AG04449 (cell line): ENCODE results near the gene STARD8.

Experiments
- CTCF ChIA-PET: fragments of 350-600 bp; formaldehyde crosslinking; extraction: SDS; loops from one replicate; lab custom pipeline; 2021; ENCODE audit warnings: antibody characterized with exemption; lab: Yijun Ruan, JAX
- POLR2A ChIA-PET: fragments of 400-600, 350-600 bp; formaldehyde crosslinking; extraction: SDS; loops from one replicate; lab custom pipeline; 2020; ENCODE audit warnings: antibody characterized with exemption, inconsistent platforms; lab: Yijun Ruan, JAX
- DNase-seq: peaks from one replicate; pipeline ENCODE4 v3.0.0-alpha.2; 2010; ENCODE audit warnings: low read depth, low spot score
- H3K4me3 ChIP-seq: 2 replicates; pipeline ENCODE4 v1.5.1; 2011; ENCODE audit warnings: low read depth, mild to moderate bottlenecking, control low read depth, low read length
- CTCF ChIP-seq: IDR thresholded peaks from one replicate; pipeline ENCODE4 v1.5.1; 2011; ENCODE audit warnings: mild to moderate bottlenecking, moderate library complexity, low read length, control low read depth, inconsistent platforms; ENCODE audit not compliant: insufficient read depth; ENCODE audit errors: missing control alignments

Gene STARD8

GRCh38 chrX:68708503-68709290, 61.2 kb downstream of the STARD8 start:
- no peak for TF ChIP-seq CTCF
- DNase-seq = no peak
- ChIA-PET POLR2A (no interaction called here), CTCF (interaction anchor here (1.0 to 5.8 kb wide), 6 partner anchors 10 to 526 kb away, joined by 3 to 69 read pairs (median 8); no protein-coding TSS in a partner anchor)
- H3K4me3 ChIP-seq = no peak overlapping the region

GRCh38 chrX:68710870-68711576, 63.6 kb downstream of the STARD8 start:
- TF ChIP-seq CTCF = peak; percentile 64
- CTCF ChIA-PET = interaction anchor here (0.5 to 5.8 kb wide), 17 partner anchors 8 to 528 kb away, joined by 3 to 69 read pairs (median 4); no protein-coding TSS in a partner anchor
- POLR2A ChIA-PET = no interaction called here
- DNase-seq = no peak
- H3K4me3 ChIP-seq = no peak overlapping the region

GRCh38 chrX:68711845-68712244, 64.4 kb downstream of the STARD8 start:
- ChIA-PET POLR2A (no interaction called here), CTCF (interaction anchor here (1.0 to 5.8 kb wide), 5 partner anchors 8 to 528 kb away, joined by 3 to 69 read pairs (median 3); partner anchors contain the start of gene STARD8)
- DNase-seq = no peak
- TF ChIP-seq CTCF = no peak
- H3K4me3 ChIP-seq = no peak overlapping the region

GRCh38 chrX:68714856-68715255, 67.4 kb downstream of the STARD8 start:
- DNase-seq = no peak
- no peak overlapping the region for H3K4me3 ChIP-seq
- TF ChIP-seq CTCF = no peak
- ChIA-PET POLR2A (no interaction called here), CTCF (interaction anchor here (1.9 kb wide), 1 partner anchor 115 kb away, joined by 5 read pairs; no protein-coding TSS in a partner anchor)

- POLR2A ChIA-PET = no interaction called here
Observed at GRCh38 chrX:68717196-68717595, 69.7 kb downstream of the STARD8 start.

More at GRCh38 chrX:68717196-68717595, 69.7 kb downstream of the STARD8 start:
- no peak for TF ChIP-seq CTCF
- no peak overlapping the region for H3K4me3 ChIP-seq
- no peak for DNase-seq
- CTCF ChIA-PET = no interaction called here
